ES-I3 (cell line): ENCODE data around the gene TMED3.

Source experiments
- H3K36me3 ChIP-seq: 2 replicates; pipeline ENCODE4 v1.6.1; 2013; ENCODE audit warnings: mild to moderate bottlenecking, low read length, control low read depth, moderate library complexity; ENCODE audit not compliant: insufficient read depth
- H3K4me1 ChIP-seq: 2 replicates; pipeline ENCODE4 v1.6.1; 2013; ENCODE audit warnings: mild to moderate bottlenecking, control low read depth, low read length; ENCODE audit not compliant: insufficient read depth
- H3K9ac ChIP-seq: 2 replicates; pipeline ENCODE4 v1.6.1; 2013; ENCODE audit warnings: low read depth, mild to moderate bottlenecking, low read length, moderate library complexity
- H3K9me3 ChIP-seq: 2 replicates; pipeline ENCODE4 v1.6.1; 2013; ENCODE audit warnings: mild to moderate bottlenecking, low read length, moderate library complexity; ENCODE audit not compliant: control insufficient read depth, insufficient read depth

Gene TMED3

DNA sequence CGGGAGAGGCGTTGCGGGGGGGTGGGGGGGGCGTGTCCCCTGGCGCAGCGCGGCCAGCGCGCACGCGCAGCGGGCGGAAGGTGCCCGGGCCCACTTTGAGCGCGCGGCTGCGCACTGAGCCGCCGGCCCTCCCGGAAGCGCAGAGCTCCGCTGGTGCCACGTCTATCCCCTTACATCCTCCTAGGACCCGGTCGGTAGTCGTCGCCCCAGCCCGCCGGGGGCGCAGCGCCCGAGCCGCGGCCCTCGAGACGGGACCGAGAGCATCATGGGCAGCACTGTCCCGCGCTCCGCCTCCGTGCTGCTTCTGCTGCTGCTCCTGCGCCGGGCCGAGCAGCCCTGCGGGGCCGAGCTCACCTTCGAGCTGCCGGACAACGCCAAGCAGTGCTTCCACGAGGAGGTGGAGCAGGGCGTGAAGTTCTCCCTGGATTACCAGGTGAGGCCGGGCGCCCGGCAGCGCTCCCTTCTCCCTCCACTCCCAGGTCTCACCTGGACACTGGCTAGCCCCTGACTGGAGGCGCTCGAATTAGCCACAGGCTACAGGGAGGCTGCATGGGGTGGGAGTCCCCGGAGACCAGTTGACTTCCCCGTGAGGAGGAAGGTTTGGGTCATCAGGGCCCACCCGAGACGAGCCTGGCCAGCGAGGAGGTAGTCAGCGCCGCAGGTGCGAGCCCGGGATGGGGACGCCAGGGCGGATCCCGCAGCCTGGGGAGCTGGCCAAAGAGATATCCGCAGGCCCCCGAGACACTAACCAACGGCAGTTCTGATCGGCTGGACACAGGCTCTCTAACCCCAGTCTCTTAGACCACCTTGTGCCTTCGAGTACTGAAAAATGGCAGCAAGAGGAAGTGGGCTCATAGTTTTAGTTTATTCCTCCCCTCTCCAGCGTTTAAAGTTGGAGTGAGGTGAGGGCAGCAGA, at the start of gene TMED3:
TMED3 (plus strand) TSS at position 128 of the 916 bp plus-strand sequence; CDS start at position 266, 138 bp downstream.
- peaks cover 11% of the 10 kb centered on the region for H3K36me3 ChIP-seq

GRCh38 chr15:79261836-79262235, 49.1 kb upstream of the TMED3 start:
- H3K4me1 ChIP-seq, result peaks cover 9% of the 10 kb centered on the region; the same call in 1 of the 2 replicates
- H3K9ac ChIP-seq, result no peak overlapping the region
- H3K36me3 ChIP-seq, result no peaks in the 10 kb centered on the region
- no peaks in the 10 kb centered on the region; the same call in 1 of the 2 replicates for H3K9me3 ChIP-seq

More for the DNA sequence above, at the start of gene TMED3:
- H3K4me1 ChIP-seq, result peaks cover 8% of the 10 kb centered on the region
- peak within 1 kb of the TSS; percentile 84 for H3K9ac ChIP-seq
- no peaks in the 10 kb centered on the region for H3K9me3 ChIP-seq

DNA sequence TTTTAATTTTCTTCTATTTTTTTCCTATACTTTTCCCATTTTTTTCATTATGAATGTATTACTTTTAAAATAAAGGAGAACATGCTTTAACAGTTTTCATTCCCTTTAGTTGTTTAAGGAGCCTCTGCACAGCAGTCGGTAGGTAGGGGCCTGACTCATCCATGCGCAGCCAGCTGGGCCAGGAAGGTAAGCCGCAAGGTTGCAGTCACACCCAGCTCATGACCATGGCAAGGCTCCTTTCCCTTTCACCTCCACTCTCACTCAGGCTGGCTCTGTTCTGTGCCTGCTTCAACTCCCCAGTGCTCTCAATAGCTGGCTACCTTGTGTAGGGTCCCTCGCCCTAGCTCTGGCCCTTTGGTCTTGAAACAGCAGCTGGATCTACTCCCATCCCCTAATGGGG, 45.7 kb upstream of the TMED3 start:
- no peaks in the 10 kb centered on the region for H3K36me3 ChIP-seq
- H3K9me3 ChIP-seq, result no peaks in the 10 kb centered on the region; the same call in 1 of the 2 replicates
- peaks cover 9% of the 10 kb centered on the region; the same call in 1 of the 2 replicates for H3K4me1 ChIP-seq
- H3K9ac ChIP-seq, result no peak overlapping the region

GRCh38 chr15:79265987-79266579, 44.8 kb upstream of the TMED3 start:
- Histone ChIP-seq H3K36me3 (no peaks in the 10 kb centered on the region), H3K9me3 (no peaks in the 10 kb centered on the region; the same call in 1 of the 2 replicates), H3K9ac (no peak overlapping the region), H3K4me1 (peaks cover 9% of the 10 kb centered on the region; the same call in 1 of the 2 replicates)

- no peaks in the 10 kb centered on the region for H3K9me3 ChIP-seq
- H3K36me3 ChIP-seq, result no peaks in the 10 kb centered on the region
- H3K9ac ChIP-seq, result peak within 1 kb of the TSS; percentile 40; the same call in 1 of the 2 replicates
- no peaks in the 10 kb centered on the region for H3K4me1 ChIP-seq
Observed at GRCh38 chr15:79282371-79283251, 28.3 kb upstream of the TMED3 start, which contains the start of gene ANKRD34C. Gene ANKRD34C (plus strand): TSS chr15:79282722. CDS start chr15:79293285, 10,563 bp downstream.

- no peaks in the 10 kb centered on the region for H3K9me3 ChIP-seq
- H3K9ac ChIP-seq, result peak overlapping the region; percentile 11; the same call in 1 of the 2 replicates
- H3K4me1 ChIP-seq, result no peaks in the 10 kb centered on the region
- no peaks in the 10 kb centered on the region for H3K36me3 ChIP-seq
Observed at GRCh38 chr15:79283252-79284048, 27.5 kb upstream of the TMED3 start.

DNA sequence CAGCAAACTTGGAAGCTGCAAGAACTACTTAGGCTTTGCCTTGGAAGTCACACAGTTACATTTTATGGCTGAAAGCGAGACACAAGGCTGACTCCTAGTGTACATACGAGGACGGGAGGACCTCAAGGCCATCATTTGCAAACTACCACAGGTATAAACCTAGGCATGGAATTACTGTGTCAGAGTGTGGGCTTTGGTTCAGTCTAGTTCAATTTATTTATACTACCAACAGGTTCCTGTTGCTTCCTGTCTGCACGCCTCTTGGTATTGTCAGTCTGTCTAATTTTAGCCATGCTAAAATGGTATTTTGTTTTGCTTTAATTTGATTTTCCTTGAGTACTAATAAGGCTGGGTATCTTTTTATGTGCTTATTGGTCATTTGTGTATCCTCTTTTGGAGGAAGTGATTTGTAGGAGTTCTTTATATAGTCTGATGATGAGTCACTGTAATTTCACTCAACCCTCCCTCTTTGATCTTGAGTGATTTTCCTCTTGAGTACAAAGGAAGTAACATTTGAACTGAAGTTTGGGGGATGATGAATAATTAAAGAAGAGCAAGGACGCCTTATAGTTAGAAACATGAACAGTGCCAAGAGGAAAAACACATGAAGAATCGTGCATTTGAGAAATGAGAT, 20.2 kb upstream of the TMED3 start:
- Histone ChIP-seq H3K9ac (no peak overlapping the region), H3K9me3 (no peaks in the 10 kb centered on the region), H3K4me1 (no peaks in the 10 kb centered on the region), H3K36me3 (no peaks in the 10 kb centered on the region)

- Histone ChIP-seq H3K9ac (no peak overlapping the region), H3K4me1 (no peaks in the 10 kb centered on the region), H3K36me3 (no peaks in the 10 kb centered on the region), H3K9me3 (no peaks in the 10 kb centered on the region)
Observed at GRCh38 chr15:79292011-79292410, 18.9 kb upstream of the TMED3 start.

DNA sequence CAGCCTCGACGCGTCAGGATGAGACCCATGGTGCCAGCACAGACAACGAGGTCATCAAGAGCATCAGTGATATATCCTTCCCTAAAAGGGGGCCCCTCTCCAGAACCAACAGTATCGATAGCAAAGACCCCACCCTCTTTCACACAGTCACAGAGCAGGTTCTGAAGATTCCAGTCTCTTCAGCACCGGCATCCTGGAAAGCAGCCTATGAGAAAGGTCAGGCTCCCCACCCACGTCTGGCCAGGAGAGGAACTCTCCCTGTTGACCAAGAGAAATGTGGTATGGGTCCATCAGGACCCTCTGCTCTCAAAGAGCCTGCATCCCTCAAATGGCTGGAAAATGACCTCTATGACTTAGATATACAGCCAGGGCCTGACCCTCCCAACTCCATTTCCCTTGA, 16.8 kb upstream of the TMED3 start:
- no peaks in the 10 kb centered on the region for H3K36me3 ChIP-seq

DNA sequence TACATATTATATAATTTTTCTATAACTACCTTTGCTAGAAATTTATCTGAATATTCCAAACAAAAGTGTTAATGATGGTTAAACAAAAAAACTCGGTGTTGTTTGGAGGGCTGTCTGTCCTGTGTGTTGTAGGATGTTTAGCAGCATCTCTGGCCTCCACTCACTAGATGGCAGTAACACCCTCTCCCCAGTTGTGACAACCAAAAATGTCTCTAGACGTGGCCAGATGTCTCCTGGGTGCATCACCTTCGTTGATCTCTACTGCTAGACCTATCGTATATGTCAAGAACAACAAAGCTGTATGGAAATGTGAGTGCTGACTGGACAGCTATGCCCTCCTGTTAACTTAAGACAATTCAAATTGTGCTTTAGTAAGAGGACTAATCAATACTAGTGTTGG, 14.3 kb upstream of the TMED3 start:
- H3K9me3 ChIP-seq, result no peaks in the 10 kb centered on the region
- H3K36me3 ChIP-seq, result no peaks in the 10 kb centered on the region
- H3K4me1 ChIP-seq, result no peaks in the 10 kb centered on the region
- no peak overlapping the region for H3K9ac ChIP-seq

More for the DNA sequence above, 16.8 kb upstream of the TMED3 start:
- no peaks in the 10 kb centered on the region for H3K4me1 ChIP-seq
- H3K9ac ChIP-seq, result no peak overlapping the region
- H3K9me3 ChIP-seq, result no peaks in the 10 kb centered on the region

DNA sequence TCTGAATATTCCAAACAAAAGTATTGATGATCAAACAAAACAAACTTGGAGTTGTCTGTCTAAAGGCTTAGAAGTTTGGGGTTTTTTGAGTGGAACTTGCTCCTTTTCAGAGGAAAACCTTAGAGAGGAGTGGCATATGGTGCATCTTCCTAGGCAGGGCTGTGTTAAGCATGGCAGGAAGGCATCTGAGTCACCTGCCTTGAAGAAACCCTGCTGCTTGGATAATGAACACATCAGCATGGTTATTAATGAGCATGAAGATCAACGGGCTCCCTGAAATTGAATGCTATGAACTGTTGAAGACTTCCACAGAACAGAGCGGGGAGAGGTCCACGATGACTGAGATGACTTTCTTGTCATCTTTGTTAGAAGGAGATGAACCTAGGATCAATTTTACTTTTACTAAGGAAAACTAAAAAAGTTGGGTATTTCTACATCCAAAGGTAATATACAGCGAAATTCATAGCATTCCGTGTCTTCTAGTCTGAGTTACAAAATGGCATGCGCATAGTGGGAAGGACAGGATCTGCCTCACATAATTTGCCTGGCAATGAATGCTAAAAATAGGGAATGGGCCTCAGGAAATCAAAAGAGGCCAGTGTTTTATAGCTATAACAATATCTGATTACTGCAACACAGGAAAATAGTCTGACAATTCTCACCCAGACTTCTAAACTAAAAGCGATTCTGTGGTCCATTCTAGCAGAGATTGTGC, 11.6 kb upstream of the TMED3 start:
- no peaks in the 10 kb centered on the region for H3K36me3 ChIP-seq
- H3K9ac ChIP-seq, result no peak overlapping the region
- H3K4me1 ChIP-seq, result no peaks in the 10 kb centered on the region
- H3K9me3 ChIP-seq, result no peaks in the 10 kb centered on the region

GRCh38 chr15:79299841-79300235, 11.1 kb upstream of the TMED3 start:
- H3K9me3 ChIP-seq, result no peaks in the 10 kb centered on the region
- H3K36me3 ChIP-seq, result no peaks in the 10 kb centered on the region
- H3K4me1 ChIP-seq, result no peaks in the 10 kb centered on the region
- no peak overlapping the region for H3K9ac ChIP-seq
